Lung (tissue), 12 donors: ENCODE data around the gene ZNF580. TPM values are rescaled to one million over a fixed set of nuclear protein-coding genes. Genes with fewer than 3 reads are reported as not detected.

ENCODE experiments used
- ATAC-seq: fragments of 200-7000 bp; cut with Tn5 transposase; one replicate; pipeline ENCODE4 v1.9.1; 2020; ENCODE audit warnings: moderate number of reproducible peaks; ENCODE audit not compliant: insufficient read depth, low FRiP score
- DNase-seq, 3 donors: peaks; one replicate each; pipeline ENCODE4 v3.0.0-alpha.2; 2013 to 2017
- H3K27ac ChIP-seq, 2 donors: one replicate each; pipeline ENCODE4 v1.5.1; 2013; ENCODE audit warnings: mild to moderate bottlenecking in 2 of 2, moderate library complexity in 2 of 2, control low read depth in 1 of 2, inconsistent platforms in 1 of 2, low read depth in 1 of 2, low read length in 1 of 2
- H3K27me3 ChIP-seq, 3 donors: one replicate each; pipeline ENCODE4 v1.5.1; 2013; ENCODE audit warnings: low read length in 2 of 3; ENCODE audit not compliant: control insufficient read depth in 3 of 3, insufficient read depth in 3 of 3
- H3K36me3 ChIP-seq, 4 donors: one replicate each; pipeline ENCODE4 v1.5.1; 2013; ENCODE audit warnings: low read length in 4 of 4, mild to moderate bottlenecking in 1 of 4, moderate library complexity in 1 of 4; ENCODE audit not compliant: control insufficient read depth in 4 of 4, insufficient read depth in 4 of 4
- H3K4me1 ChIP-seq, 5 donors: one replicate each; pipeline ENCODE4 v1.5.1; 2013; ENCODE audit warnings: low read length in 5 of 5, mild to moderate bottlenecking in 2 of 5, moderate library complexity in 1 of 5; ENCODE audit not compliant: control insufficient read depth in 5 of 5, insufficient read depth in 5 of 5
- H3K4me3 ChIP-seq: one replicate; pipeline ENCODE4 v1.5.1; 2013; ENCODE audit warnings: mild to moderate bottlenecking, control low read depth, moderate library complexity
- H3K9ac ChIP-seq, 2 donors: one replicate each; pipeline ENCODE4 v1.5.1; 2013; ENCODE audit warnings: low read length in 2 of 2, control low read depth in 1 of 2; ENCODE audit not compliant: insufficient read depth in 1 of 2
- H3K9me3 ChIP-seq, 4 donors: one replicate each; pipeline ENCODE4 v1.5.1; 2013; ENCODE audit warnings: low read length in 3 of 4, mild to moderate bottlenecking in 1 of 4, moderate library complexity in 1 of 4; ENCODE audit not compliant: control insufficient read depth in 4 of 4, insufficient read depth in 3 of 4
- WGBS, 2 donors: extraction: QIAGEN DNeasy Blood & Tissue Kit; methylation state at CpG; one replicate each; pipeline ENCODE4 v1.1.7; 2013; 5-methylcytosine and 5-hydroxymethylcytosine counted together
- polyA plus RNA-seq, 2 donors: library from polyadenylated mRNA; stranded (reverse); fragments of 200-250 nt; gene quantifications; one replicate each; pipeline ENCODE4 v1.2.1, GENCODE V29; 2013
- total RNA-seq, 2 donors: library from RNA; depleted of rRNA in 1 of 2; stranded (reverse); fragments of >200 nt in 1 of 2; gene quantifications; one replicate each; pipeline ENCODE4 v1.2.1, GENCODE V29; 2014 to 2021
- TF ChIP-seq, protein P1 (sequence below): IDR thresholded peaks from 2 replicates; pipeline ENCODE4 v1.5.1; 2012; ENCODE audit warnings: mild to moderate bottlenecking; ENCODE audit errors: control extremely low read depth, extremely low read depth
- donor health status: control.
- donor health status: control.
- donor health status: Bipolar disorder and iron deficiency.
- donor health status: healthy.
- donor health status: DM: yes; HTN: yes; CAD: no.

The ZNF580 gene
- total and polyA plus RNA-seq, 4 donors = 11.1 to 41.3 (median 30.8) TPM

DNA sequence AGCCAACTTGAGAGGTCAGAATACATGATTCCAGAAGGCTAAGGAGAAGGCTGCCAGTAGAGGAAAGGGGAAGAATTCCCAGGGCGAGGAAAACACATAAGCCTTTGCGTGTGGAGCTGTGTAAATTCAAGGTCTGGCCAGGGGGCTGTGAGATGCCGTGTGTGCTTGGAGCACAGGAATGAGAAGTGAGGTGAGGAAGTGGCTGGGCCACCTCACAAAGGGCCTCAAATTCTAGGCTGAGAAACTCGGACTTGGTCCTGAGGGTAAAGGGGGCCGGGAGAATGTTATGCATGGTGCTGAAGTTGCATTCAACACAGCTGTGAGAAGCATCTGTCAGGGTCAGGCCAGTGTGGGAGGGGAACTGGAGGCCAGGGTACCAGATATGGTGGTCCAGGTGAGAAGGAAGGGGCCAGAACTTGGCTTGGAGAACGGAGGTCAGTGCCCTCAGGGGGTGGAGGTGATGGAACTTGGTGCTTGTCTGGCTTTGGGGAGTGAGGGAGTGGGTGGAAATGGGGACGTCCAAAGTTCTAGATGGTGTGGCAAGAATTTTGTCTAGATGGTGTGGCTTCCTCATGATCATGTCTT, 4.9 kb upstream of the ZNF580 start:
- 58 to 64% methylated on average over 7 of the region's 7 CpGs for WGBS, 2 donors
- peak overlapping the region; percentile 84 to 99 for H3K27ac ChIP-seq
- H3K36me3 ChIP-seq = peaks cover 0 to 3% (median under 1%) of the 10 kb centered on the region in 4 donors
- no peak for DNase-seq
- ATAC-seq = no peak
- H3K4me1 ChIP-seq = peaks cover 5 to 22% (median 13%) of the 10 kb centered on the region in 5 donors
- H3K4me3 ChIP-seq = peak overlapping the region; percentile 88
- TF ChIP-seq, protein P1, sequence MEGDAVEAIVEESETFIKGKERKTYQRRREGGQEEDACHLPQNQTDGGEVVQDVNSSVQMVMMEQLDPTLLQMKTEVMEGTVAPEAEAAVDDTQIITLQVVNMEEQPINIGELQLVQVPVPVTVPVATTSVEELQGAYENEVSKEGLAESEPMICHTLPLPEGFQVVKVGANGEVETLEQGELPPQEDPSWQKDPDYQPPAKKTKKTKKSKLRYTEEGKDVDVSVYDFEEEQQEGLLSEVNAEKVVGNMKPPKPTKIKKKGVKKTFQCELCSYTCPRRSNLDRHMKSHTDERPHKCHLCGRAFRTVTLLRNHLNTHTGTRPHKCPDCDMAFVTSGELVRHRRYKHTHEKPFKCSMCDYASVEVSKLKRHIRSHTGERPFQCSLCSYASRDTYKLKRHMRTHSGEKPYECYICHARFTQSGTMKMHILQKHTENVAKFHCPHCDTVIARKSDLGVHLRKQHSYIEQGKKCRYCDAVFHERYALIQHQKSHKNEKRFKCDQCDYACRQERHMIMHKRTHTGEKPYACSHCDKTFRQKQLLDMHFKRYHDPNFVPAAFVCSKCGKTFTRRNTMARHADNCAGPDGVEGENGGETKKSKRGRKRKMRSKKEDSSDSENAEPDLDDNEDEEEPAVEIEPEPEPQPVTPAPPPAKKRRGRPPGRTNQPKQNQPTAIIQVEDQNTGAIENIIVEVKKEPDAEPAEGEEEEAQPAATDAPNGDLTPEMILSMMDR = no peak
- peak overlapping the region; percentile 94 to 99 for H3K9ac ChIP-seq
- H3K27me3 ChIP-seq = no peaks in the 10 kb centered on the region
- no peaks in the 10 kb centered on the region for H3K9me3 ChIP-seq

- ATAC-seq = no peak
- H3K9ac ChIP-seq = no peak overlapping the region
Measured at GRCh38 chr19:55636723-55637122, 4.1 kb upstream of the ZNF580 start.

GRCh38 chr19:55637534-55637933, 3.3 kb upstream of the ZNF580 start:
- ATAC-seq (no peak), DNase-seq (no peak)
- TF ChIP-seq, protein P1 = no peak
- H3K27ac ChIP-seq = no peak overlapping the region
- H3K36me3 ChIP-seq = peaks cover 0 to 3% (median under 1%) of the 10 kb centered on the region in 4 donors
- no peak overlapping the region for H3K9ac ChIP-seq
- no peaks in the 10 kb centered on the region for H3K9me3 ChIP-seq
- H3K4me3 ChIP-seq = no peak overlapping the region
- H3K4me1 ChIP-seq = peaks cover 5 to 27% (median 19%) of the 10 kb centered on the region in 5 donors
- 82 to 89% methylated on average over 11 of the region's 11 CpGs for WGBS, 2 donors
- H3K27me3 ChIP-seq = no peaks in the 10 kb centered on the region

More at GRCh38 chr19:55636723-55637122, 4.1 kb upstream of the ZNF580 start:
- Histone ChIP-seq H3K27me3 (no peaks in the 10 kb centered on the region), H3K36me3 (peaks cover 0 to 3% (median under 1%) of the 10 kb centered on the region in 4 donors), H3K4me3 (no peak overlapping the region), H3K4me1 (peaks cover 5 to 22% (median 14%) of the 10 kb centered on the region in 5 donors), H3K9me3 (no peaks in the 10 kb centered on the region), H3K27ac (no peak overlapping the region)
- DNase-seq = no peak
- WGBS, 2 donors = 88 to 96% methylated on average over 4 of the region's 4 CpGs
- TF ChIP-seq, protein P1 = no peak
